HL-60 (cell line): ENCODE results near the gene COMMD1.

Experiments used
- DNase-seq, 2 experiments: peaks; one replicate each; pipeline ENCODE4 v3.0.0-alpha.2; 2010 to 2020; ENCODE audit warnings: low read depth in 1 of 2, low spot score in 1 of 2
- H3K27ac ChIP-seq: fragments of 250-450 bp; sonication (Bioruptor Pico); replicated peaks from 2 replicates; pipeline ENCODE4 v1.5.1; 2020; ENCODE audit warnings: mild to moderate bottlenecking, moderate library complexity
- H3K27me3 ChIP-seq: fragments of 250-450 bp; sonication (Bioruptor Pico); 2 replicates; pipeline ENCODE4 v1.5.1; 2021; ENCODE audit warnings: mild to moderate bottlenecking, moderate library complexity; ENCODE audit not compliant: insufficient read depth, poor library complexity, severe bottlenecking
- H3K4me3 ChIP-seq: replicated peaks from 2 replicates; pipeline ENCODE4 v1.5.1; 2011; ENCODE audit warnings: mild to moderate bottlenecking, control low read depth, low read length; ENCODE audit not compliant: insufficient read depth
- GABPA ChIP-seq: IDR thresholded peaks from 2 replicates; pipeline ENCODE4 v1.6.1; 2012; ENCODE audit warnings: low read depth
- POLR2AphosphoS5 ChIP-seq: IDR thresholded peaks from 2 replicates; pipeline ENCODE4 v1.6.1; 2012; ENCODE audit warnings: low read depth
- SPI1 ChIP-seq: IDR thresholded peaks from 2 replicates; pipeline ENCODE4 v1.6.1; 2012; ENCODE audit warnings: low read depth, mild to moderate bottlenecking, borderline replicate concordance
- TF ChIP-seq, protein P1 (sequence below): IDR thresholded peaks from one replicate; pipeline ENCODE4 v1.5.1; 2011; ENCODE audit warnings: low read length, control low read depth, inconsistent platforms; ENCODE audit not compliant: insufficient read depth
- TF ChIP-seq, protein P2 (sequence below): IDR thresholded peaks from 2 replicates; pipeline ENCODE4 v1.6.1; 2012; ENCODE audit warnings: low read depth; ENCODE audit not compliant: insufficient replicate concordance

Gene COMMD1

DNA sequence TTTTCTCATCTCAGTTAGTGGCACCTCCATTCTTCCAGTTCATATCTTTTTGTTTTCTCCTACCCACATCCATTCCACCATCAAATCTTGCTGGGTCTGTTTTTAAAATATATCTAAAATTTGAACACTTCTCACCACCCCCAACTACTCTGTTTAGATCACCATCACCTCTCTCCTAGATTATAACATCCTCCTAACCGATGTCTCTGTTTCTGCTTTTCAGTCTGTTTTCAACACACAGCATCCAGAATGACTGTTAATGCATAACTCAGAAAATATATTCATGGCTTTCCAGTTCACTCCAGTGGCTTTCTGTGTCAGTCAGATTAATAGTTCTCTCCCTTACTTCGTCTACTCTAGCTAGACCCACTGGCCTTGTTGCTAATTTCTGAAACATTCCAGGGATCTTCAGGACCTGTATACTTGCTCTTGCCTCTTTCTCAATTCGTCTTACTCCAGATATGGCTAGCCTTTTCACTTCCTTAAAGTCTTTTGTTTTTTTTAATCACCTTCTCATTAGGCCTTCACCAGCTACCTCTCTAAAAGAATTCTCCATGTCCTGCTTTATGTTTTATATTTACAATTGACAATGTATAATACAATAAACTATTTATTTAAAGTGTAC is 105.3 kb downstream of the COMMD1 start:
- Histone ChIP-seq H3K27me3 (no peaks in the 10 kb centered on the region), H3K27ac (peak overlapping the region; percentile 46), H3K4me3 (no peak overlapping the region)
- TF ChIP-seq GABPA, result no peak
- TF ChIP-seq POLR2AphosphoS5, result no peak
- TF ChIP-seq, protein P1, sequence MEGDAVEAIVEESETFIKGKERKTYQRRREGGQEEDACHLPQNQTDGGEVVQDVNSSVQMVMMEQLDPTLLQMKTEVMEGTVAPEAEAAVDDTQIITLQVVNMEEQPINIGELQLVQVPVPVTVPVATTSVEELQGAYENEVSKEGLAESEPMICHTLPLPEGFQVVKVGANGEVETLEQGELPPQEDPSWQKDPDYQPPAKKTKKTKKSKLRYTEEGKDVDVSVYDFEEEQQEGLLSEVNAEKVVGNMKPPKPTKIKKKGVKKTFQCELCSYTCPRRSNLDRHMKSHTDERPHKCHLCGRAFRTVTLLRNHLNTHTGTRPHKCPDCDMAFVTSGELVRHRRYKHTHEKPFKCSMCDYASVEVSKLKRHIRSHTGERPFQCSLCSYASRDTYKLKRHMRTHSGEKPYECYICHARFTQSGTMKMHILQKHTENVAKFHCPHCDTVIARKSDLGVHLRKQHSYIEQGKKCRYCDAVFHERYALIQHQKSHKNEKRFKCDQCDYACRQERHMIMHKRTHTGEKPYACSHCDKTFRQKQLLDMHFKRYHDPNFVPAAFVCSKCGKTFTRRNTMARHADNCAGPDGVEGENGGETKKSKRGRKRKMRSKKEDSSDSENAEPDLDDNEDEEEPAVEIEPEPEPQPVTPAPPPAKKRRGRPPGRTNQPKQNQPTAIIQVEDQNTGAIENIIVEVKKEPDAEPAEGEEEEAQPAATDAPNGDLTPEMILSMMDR, result no peak
- TF ChIP-seq, protein P2, sequence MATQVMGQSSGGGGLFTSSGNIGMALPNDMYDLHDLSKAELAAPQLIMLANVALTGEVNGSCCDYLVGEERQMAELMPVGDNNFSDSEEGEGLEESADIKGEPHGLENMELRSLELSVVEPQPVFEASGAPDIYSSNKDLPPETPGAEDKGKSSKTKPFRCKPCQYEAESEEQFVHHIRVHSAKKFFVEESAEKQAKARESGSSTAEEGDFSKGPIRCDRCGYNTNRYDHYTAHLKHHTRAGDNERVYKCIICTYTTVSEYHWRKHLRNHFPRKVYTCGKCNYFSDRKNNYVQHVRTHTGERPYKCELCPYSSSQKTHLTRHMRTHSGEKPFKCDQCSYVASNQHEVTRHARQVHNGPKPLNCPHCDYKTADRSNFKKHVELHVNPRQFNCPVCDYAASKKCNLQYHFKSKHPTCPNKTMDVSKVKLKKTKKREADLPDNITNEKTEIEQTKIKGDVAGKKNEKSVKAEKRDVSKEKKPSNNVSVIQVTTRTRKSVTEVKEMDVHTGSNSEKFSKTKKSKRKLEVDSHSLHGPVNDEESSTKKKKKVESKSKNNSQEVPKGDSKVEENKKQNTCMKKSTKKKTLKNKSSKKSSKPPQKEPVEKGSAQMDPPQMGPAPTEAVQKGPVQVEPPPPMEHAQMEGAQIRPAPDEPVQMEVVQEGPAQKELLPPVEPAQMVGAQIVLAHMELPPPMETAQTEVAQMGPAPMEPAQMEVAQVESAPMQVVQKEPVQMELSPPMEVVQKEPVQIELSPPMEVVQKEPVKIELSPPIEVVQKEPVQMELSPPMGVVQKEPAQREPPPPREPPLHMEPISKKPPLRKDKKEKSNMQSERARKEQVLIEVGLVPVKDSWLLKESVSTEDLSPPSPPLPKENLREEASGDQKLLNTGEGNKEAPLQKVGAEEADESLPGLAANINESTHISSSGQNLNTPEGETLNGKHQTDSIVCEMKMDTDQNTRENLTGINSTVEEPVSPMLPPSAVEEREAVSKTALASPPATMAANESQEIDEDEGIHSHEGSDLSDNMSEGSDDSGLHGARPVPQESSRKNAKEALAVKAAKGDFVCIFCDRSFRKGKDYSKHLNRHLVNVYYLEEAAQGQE, result no peak
- peak; percentile 67; the same call in 1 of the 2 replicates for TF ChIP-seq SPI1
- DNase-seq, result peak in 1 of 2 experiments; percentile 12

DNA sequence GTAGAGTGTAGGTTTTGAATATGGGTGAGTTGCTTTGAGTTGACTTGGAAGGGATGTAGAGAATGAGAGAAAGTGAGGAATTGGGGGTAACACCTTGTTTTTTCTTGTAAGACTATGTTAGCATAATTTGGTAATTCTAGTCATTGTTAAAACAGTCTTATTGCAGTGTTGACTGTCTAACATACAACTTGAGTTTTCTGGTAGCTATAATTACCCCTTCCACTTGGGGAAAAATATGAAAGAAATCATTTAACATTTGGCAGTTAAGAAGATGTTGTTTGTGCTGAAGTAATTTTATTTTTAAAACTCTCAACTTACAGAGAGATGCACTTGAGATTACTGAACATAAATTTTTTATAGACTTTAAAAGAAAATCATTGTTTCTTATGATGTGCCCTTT is 108.2 kb downstream of the COMMD1 start:
- TF ChIP-seq GABPA, result no peak
- TF ChIP-seq, protein P1, result no peak
- TF ChIP-seq, protein P2, result no peak
- TF ChIP-seq SPI1, result no peak
- H3K4me3 ChIP-seq, result no peak overlapping the region

DNA sequence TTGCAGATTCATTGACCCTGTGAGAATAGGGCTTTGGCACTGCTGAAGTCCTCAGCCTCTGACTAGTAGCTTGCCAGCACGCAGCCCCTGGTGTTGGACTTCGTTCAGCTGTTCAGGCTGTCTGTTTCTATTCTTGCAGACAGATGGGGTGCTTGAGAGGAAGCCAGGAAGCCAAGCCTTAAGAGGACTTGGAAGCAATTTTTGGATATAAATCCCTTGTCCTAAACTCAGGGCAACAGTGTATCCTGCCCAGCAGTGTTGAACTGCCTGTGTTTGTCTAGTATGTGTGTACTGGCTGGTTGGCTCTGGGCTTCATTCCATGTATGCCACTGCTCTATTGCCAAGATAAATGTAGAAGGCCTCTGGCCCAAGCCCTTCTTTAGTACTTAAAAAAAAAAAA is 108.6 kb downstream of the COMMD1 start:
- Histone ChIP-seq H3K27me3 (no peaks in the 10 kb centered on the region), H3K4me3 (no peak overlapping the region), H3K27ac (no peak overlapping the region)
- peak in 1 of 2 experiments; percentile 37 for DNase-seq
- TF ChIP-seq GABPA (no peak), POLR2AphosphoS5 (no peak), SPI1 (no peak)
- TF ChIP-seq, protein P1, result no peak
- TF ChIP-seq, protein P2, result no peak

More for the DNA sequence above, 108.2 kb downstream of the COMMD1 start:
- DNase-seq, result no peak
- no peaks in the 10 kb centered on the region for H3K27me3 ChIP-seq
- H3K27ac ChIP-seq, result no peak overlapping the region
